Ovary (tissue), 3 donors: Measurements from ENCODE around the gene SLC38A4.

Experiments
- EP300 ChIP-seq: sonication (generic); formaldehyde crosslinking; IDR thresholded peaks from one replicate; pipeline ENCODE4 v1.6.1; 2017; ENCODE audit warnings: antibody characterized with exemption
- POLR2A ChIP-seq: fragments of 450-650 bp; IDR thresholded peaks from one replicate; pipeline ENCODE4 v1.6.1; 2017; ENCODE audit warnings: antibody characterized with exemption, mild to moderate bottlenecking, moderate library complexity
- TF ChIP-seq, protein P1 (sequence below), 3 donors: fragments of 450-650 bp in 2 of 3; fragments of 200-600 bp in 1 of 3; IDR thresholded peaks; one replicate each; pipeline versions ENCODE4 v1.5.1 to v1.8.0; 2016 to 2022; ENCODE audit warnings: antibody characterized with exemption in 3 of 3, mild to moderate bottlenecking in 1 of 3
- donor health status: DM: no; HTN: no; CAD: no.

DNA sequence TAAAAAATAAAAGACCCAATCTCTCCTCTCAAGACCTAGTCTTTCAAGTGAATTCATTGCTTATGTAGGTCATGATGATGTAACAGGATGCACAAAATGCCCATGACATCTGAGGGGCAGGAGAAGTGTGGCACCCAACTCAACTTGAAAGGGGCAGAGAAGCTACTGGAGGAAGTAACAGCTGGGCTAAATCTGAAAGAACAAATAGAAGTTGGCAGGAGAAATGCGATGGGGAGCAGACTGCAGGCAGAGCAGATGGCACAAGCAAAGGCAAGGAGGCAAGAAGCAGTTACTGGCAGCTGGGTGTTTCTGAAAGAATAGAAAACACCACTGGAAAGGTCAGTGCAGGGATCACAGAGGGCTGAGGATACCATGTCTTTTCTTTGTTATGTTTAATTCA is 14.6 kb downstream of the SLC38A4 start:
- no peak for TF ChIP-seq EP300
- TF ChIP-seq, protein P1, sequence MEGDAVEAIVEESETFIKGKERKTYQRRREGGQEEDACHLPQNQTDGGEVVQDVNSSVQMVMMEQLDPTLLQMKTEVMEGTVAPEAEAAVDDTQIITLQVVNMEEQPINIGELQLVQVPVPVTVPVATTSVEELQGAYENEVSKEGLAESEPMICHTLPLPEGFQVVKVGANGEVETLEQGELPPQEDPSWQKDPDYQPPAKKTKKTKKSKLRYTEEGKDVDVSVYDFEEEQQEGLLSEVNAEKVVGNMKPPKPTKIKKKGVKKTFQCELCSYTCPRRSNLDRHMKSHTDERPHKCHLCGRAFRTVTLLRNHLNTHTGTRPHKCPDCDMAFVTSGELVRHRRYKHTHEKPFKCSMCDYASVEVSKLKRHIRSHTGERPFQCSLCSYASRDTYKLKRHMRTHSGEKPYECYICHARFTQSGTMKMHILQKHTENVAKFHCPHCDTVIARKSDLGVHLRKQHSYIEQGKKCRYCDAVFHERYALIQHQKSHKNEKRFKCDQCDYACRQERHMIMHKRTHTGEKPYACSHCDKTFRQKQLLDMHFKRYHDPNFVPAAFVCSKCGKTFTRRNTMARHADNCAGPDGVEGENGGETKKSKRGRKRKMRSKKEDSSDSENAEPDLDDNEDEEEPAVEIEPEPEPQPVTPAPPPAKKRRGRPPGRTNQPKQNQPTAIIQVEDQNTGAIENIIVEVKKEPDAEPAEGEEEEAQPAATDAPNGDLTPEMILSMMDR (IDR thresholded peaks at IDR 0.05), result no peak
- no peak for TF ChIP-seq POLR2A
